Right forelimb (tissue), 1 donor: ENCODE data around the gene VASN.
"Not testable (repeated sequence)": the region's sequence is repeated elsewhere in the genome, so short reads cannot be mapped to it uniquely, and the experiment has no call there.

Experiments
- DNase-seq: peaks from one replicate; pipeline ENCODE4 v3.0.0-alpha.2; 2018

VASN gene

GRCh38 chr16:4386451-4386805 is 14.8 kb downstream of the VASN start:
- peak; percentile 65 for DNase-seq

DNA sequence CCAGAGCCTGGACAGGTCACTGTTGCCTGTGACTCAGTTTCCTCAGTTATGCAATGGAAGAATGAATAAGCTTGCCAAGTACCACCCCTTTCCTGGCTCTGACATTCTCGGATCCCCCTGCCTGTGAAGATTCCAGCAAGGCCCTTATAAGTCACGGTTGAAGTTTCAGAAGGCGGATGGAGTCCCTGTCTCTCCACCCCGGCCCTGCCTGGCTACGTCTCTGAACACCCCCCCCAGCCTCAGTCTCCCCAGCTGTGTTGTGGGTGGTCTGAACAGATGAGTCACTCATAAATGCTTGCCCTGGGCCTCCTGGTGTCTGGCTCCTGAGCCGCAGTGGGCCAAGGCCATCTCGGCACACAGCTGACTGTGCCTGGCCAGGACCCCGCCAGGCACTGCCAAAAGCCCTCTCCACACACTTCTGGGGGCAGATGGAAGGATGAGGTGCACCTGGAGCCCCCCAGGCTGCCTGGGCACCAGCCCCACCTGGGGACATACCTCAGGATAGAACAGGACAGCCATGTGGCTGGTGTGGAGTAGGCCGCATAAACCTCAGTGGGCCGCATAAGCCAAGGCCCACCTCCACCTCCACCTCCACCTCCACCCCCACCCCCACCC is 15.4 kb downstream of the VASN start:
- DNase-seq: peak; percentile 46

DNA sequence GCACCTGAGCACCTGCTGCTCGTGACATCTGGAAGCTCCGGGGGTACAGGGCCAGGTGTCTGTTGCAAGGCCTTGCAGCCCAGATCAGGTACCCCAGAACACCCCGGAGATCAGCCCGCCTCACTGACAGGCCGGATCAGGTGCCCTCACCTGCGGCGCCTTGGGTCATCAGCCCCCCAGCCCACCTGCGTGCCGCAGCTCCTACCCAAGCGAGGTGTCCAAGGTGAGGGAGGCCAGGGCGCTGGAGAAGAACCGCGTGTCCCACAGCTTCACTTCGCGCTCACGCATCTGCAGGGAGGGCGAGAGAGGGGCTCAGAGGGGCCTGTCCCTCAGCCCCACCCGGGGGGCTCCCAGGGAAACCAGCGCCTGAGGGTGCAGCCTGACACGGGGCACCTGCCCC is 16.1 kb downstream of the VASN start:
- no peak for DNase-seq

GRCh38 chr16:4388271-4389021 is 16.8 kb downstream of the VASN start:
- DNase-seq: peak; percentile 45

DNA sequence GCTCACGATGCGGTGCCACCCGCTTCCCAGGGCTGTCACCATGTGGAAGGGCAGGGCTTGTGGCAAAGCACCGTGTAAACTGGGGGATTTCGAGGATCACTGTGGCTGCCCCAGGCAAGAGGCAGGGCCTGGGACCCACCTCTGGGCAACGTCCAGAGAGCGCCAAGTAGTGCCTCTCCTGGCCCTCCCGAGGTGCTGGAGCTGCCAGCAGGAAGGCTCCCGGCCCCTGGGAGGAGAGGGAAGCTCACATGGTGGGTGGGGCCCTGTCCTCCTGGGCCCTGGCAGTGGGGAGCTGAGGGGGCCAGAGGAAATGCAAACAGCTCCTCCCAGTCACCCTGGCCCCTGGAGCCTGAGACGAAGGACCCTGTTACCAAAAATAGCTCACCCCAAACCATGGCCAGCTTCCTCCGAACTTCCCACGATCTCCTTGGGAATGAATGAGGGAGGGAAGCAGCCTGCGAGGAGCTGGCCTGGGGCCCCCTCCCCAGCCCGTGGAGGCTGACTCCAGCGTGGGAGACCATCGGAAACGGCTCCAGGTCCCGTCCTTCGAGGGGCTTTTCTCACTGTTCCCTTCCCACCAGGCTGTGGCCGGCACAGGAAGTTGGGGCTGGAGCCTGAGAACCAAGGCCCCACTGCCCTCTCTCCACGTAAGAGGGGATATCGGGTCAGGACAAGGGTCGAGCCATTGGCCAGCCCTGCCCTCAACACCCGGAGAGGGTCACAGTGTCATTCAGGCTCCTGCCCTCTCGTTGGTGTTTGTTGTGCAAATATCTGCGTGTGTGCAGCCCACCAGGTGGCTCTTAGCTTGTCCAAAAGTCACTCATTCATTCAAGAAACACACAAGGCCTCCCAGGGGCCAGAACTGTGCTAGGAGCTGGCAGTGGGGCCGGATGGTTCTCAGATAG is 17.7 kb downstream of the VASN start:
- peak; percentile 49 for DNase-seq

- no peak for DNase-seq
These were observed 18.9 kb downstream of the VASN start for GRCh38 chr16:4390266-4391260.

GRCh38 chr16:4391631-4392381 is 20.2 kb downstream of the VASN start:
- DNase-seq: peak; percentile 52

- peak; percentile 90 for DNase-seq
These were observed 21.0 kb downstream of the VASN start for GRCh38 chr16:4392382-4393239.

GRCh38 chr16:4393240-4393600 is 21.6 kb downstream of the VASN start:
- DNase-seq: no peak

DNA sequence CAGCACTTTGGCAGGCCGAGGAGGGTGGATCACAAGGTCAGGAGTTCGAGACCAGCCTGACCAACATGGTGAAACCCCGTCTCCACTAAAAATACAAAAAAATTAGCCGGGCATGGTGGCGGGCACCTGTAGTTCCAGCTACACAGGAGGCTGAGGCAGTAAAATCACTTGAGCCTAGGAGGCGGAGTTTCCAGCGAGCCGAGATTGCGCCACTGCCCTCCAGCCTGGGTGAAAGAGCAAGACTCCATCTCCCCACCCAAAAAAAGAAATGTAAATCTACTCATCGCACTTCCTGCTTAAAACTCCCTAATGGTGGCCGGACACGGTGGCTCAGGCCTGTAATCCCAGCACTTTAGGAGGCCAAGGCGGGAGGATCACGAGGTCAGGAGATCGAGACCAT is 22.2 kb downstream of the VASN start:
- DNase-seq: not testable (repeated sequence)

DNA sequence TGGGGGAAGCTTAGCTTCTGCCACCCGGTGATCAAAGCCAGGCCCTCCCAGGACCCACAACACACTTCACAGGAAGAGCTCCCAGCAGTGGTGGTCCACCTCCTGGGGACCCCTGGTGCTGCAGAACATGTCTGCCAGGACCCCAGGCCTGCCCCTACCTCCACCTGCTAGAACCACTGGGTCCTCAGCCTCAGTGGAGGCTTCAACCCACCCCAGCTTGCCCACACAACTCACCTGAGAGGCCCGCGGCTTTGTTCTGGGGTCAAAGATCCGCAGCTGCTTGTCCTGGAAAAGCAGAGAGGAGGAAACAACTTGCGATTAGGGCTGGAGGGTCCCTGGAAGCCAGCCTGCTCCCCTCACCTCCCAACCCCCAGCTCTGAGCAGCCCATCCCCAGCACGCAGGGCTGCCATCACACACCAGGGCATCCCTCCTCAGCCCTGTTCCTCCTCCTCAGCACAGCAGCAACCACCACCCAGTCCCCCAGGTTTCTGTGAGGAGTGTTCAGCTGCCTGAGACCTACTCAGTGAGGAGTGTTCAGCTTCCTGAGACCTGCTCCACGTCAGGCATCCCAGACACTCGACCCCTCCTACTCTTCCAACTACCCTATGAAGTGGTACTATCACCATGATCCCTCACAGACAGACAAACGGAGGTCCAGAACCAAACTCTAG is 23.5 kb downstream of the VASN start:
- peak; percentile 32 for DNase-seq

DNA sequence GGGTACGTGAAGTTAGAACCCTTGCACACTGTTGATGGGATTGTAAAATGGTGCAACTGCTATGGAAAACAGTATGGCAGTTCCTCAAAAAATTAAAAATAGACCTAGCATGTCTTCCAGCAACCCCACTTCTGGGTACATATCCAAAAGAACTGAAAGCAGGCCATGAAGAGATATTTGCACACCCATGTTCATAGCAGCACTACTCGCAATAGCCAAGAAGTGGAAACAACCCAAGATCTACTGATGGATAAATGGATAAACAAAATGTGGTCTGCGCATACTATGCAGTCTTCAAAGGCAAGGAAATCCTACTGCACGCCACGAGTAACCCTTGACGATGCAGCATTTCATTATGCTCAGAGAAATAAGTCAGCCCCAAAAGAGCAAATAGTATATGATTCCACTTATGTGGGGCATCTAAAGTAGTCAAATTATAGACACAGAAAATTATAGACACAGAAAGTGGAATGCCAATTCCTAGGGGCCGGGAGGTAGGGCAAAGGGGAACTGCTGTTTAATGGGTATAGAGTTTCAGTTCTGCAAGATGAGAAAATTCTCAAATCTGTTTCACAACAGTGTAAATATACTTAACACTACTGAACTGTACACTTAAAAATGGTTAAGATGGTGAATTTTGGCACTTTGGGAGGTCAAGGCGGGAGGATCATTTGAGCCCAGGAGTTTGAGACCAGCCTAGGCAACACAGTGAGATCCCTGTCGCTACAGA is 27.5 kb downstream of the VASN start:
- no peak for DNase-seq

DNA sequence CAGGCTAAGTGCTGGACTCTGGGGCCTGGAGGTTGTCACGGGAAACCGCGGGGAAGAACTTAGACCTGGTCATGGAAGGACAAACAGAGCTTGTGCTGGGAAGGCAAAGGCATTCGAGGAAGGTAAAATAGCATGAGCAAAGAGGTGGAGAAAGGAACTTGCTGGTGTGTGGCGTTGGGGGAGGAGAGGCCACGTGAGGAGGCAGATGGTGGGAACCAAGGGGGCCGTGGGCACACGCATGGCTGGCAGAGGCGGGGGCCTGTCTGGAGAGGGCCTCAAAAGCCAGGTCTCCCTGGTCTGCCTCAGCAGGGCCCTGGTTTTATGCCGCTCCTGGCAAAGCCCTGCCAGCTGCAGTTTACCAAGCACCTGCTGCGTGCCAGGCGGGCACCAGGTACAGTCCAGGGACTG is 29.4 kb downstream of the VASN start:
- no peak for DNase-seq

DNA sequence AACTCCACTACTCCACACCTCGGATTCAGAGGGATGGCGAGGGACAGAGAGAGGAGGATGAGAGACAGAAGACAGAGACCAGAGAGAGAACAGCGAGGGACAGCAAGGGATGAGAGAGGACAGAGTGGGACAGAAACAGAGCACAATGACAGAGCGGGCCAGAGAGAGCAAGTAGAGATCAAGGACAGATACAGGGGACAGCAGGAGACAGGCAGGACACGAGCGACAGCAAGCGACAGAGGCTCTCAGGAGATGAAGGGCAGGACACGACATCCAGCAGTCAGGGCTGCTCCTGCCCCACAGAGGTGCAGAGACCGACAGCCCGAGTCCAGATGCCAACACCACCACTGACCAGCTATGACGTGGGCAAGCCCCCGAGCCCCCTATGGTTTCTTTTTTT is 29.9 kb downstream of the VASN start:
- no peak for DNase-seq

DNA sequence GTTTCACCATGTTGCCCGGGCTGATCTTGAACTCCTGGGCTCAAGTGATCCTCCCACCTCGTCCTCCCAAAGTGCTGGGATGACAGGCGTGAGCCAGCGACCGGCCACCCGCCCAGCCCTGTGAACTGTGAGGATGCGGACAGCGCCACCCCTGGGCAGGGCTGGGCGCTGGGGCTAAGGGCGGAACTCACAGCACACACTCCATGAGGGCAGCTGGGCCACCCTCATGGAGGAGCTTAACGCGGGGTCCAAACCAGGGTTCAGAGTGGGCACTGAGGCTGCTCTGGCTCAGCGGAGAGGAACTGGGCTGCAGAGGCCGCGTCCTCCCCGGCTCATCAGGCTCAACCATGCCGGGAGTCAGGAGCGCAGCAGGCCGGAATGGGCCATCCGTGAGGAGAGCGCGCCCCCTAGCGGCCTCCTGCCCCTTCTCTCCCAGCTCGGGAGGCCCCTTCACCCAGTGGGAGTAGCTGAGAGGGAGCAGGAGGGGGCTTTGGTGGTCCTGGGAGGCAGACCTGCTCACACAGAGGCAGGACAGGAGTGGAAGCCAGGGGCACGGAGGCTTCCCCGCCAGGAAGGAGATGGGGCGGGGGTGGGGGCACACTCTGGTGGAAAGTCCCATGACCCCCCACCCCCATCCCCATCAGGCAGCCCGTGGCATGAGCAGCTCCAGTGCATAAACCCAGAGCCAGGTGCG is 30.9 kb downstream of the VASN start:
- DNase-seq: peak; percentile 92

- DNase-seq: no peak
These were observed 31.7 kb downstream of the VASN start for GRCh38 chr16:4403133-4403949.

DNA sequence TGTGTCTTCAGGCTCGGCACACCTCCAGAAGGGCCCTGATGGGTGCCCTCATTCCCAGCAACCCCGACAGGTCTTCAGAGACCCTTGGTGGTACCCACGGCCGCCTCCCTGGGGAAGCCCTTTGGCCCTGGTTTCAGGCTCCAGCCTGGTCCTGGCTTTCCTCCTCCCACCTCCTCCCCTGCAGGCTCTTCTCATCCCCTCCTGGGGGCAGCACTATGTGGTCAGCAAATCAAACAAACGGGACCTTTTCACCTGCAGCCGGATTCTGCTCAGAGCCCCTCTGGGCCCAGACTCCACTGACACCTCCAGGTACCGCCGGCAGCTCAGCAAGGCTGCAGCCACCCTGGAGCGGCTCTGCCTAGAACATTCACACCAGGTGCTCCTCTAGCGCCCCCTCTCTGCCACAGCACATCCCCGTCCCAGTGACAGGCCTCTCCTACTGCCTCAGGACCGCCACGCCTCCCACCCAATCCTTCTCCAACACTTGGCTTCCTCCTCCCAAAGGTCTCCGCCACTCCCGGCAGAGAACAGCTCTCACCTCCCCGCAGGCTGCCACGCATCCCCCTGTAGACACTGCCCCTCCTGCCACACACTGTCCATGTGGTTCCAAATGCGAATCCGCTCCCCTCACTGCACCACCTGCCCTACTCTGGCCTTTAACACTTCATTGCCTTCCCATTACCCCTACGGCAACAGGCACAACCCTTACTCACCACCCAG is 32.8 kb downstream of the VASN start:
- peak; percentile 47 for DNase-seq
